Heart left ventricle (tissue), 13 donors: Measurements from ENCODE around the gene USP2.

Experiments used
- POLR2A ChIP-seq, 2 donors: fragments of 450-650 bp; IDR thresholded peaks; one replicate each; pipeline ENCODE4 v1.6.1; 2017; ENCODE audit warnings: antibody characterized with exemption in 2 of 2, mild to moderate bottlenecking in 2 of 2, moderate library complexity in 2 of 2
- TF ChIP-seq, protein P1 (sequence below), 12 donors: fragments of 200-600 bp; sonication (generic) in 4 of 12; IDR thresholded peaks; one replicate each; pipeline versions ENCODE4 v1.5.0 to v1.8.0; 2018 to 2022; ENCODE audit warnings: antibody characterized with exemption in 12 of 12, mild to moderate bottlenecking in 5 of 12
- donor health status: ischemic (EF 13 %, LVEDD 7.1; RV severe dilation, severe dysfunction).
- donor health status: DM: no; HTN: yes; CAD: no.
- donor health status: DM: no; HTN: no; CAD: no.
- donor health status: ischemic (EF 25% LVEDD 6.9; RV normal size, moderate dysfunction).
- donor health status: ischemic (EF 25% LVEDD 5.7; RV mildly dilated, moderate dysfunction).
- donor health status: ischemic (EF 35%, LVEDD 5.7; RV mildly dilated, moderate dysfunction).
- donor health status: nonischemic (EF 11% LVEDD 7.7; RV severe dilation, severe dysfunction).
- donor health status: DM: yes; HTN: yes; CAD: no.
- donor health status: PGD.
- donor health status: ischemic (EF 29% LVEDD 5.4; RV normal size, mild dysfunction).
- donor health status: nonischemic (EF 23%, LVEDD 6.1; RV moderate dilation, normal function).

DNA sequence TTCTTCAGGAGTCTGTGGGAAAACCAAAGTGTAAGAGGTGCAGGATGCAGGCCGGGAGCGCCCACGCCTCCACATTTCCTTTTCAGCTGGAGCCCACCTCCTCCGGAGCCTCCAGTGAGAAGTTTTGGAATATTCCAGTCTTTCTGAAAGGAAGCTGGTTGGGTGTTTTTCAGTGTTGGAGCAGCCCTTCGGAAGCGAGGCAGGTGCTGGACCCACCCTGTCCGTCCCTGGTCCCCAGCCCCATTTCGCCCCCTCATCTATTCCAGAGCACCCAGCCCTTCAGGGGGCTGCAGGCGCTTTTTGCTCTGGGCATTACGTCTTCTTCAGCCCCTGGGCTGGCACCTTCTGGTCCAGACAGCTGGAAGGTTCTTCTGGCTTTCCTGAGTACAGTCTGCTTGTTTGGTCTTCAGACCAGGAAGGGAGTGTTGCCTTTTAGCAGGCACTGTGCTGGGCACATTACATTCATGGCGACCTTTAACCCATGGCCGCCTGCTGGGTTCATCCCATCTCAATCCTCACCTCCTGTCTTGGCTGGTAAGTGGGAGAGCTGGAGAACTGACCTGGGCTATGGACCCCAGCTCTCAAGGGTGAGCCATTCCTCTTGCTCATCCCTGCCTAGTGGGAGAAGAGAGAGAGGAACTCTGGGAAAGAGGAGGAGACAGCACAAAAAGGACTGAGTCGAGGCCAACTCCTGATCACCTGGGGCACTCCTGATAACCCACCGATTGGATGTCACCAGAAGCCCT lies 42.2 kb upstream of the USP2 start:
- TF ChIP-seq, protein P1, sequence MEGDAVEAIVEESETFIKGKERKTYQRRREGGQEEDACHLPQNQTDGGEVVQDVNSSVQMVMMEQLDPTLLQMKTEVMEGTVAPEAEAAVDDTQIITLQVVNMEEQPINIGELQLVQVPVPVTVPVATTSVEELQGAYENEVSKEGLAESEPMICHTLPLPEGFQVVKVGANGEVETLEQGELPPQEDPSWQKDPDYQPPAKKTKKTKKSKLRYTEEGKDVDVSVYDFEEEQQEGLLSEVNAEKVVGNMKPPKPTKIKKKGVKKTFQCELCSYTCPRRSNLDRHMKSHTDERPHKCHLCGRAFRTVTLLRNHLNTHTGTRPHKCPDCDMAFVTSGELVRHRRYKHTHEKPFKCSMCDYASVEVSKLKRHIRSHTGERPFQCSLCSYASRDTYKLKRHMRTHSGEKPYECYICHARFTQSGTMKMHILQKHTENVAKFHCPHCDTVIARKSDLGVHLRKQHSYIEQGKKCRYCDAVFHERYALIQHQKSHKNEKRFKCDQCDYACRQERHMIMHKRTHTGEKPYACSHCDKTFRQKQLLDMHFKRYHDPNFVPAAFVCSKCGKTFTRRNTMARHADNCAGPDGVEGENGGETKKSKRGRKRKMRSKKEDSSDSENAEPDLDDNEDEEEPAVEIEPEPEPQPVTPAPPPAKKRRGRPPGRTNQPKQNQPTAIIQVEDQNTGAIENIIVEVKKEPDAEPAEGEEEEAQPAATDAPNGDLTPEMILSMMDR (IDR thresholded peaks at IDR 0.05), result no peak
- TF ChIP-seq POLR2A (IDR thresholded peaks at IDR 0.05), result no peak
